ENCODE results near the gene GAK.
A peak's percentile ranks its signal among the peaks of the same experiment; 100 is the strongest.
"Not testable (repeated sequence)": the region's sequence is repeated elsewhere in the genome, so short reads cannot be mapped to it uniquely, and the experiment has no call there.

GAK gene

GRCh38 chr4:952881-953573 lies 20.9 kb upstream of the GAK start:
- no peak for DNase-seq (ENCODE audit: low spot score)

GRCh38 chr4:951594-952468 lies 19.7 kb upstream of the GAK start:
- DNase-seq (ENCODE audit: low spot score): no peak

DNA sequence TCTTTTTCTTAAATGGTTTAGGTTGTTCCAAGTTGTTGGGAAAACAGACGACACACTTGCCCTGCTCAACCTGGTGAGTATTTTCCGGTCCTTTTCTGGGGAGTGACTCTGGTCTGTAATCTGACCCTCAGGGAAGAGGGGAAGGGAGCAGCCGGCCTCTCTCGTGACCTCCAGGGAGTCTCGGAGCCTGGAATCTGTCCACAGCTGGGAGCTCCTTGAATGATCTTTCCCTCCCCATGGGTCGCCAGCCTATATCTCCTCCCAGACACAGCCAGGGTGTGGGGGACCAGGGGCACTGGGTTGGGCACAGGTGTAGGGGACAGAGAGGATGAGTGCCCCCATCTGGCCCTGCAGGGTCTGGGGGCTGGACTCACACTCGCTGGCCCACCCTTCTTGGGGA lies 19.1 kb upstream of the GAK start:
- DNase-seq (ENCODE audit: low spot score): no peak

GRCh38 chr4:950136-951020 lies 18.3 kb upstream of the GAK start:
- no peak for DNase-seq (ENCODE audit: low spot score)

- DNase-seq (ENCODE audit: low spot score): no peak
Measured at GRCh38 chr4:949656-950055, 17.5 kb upstream of the GAK start.

DNA sequence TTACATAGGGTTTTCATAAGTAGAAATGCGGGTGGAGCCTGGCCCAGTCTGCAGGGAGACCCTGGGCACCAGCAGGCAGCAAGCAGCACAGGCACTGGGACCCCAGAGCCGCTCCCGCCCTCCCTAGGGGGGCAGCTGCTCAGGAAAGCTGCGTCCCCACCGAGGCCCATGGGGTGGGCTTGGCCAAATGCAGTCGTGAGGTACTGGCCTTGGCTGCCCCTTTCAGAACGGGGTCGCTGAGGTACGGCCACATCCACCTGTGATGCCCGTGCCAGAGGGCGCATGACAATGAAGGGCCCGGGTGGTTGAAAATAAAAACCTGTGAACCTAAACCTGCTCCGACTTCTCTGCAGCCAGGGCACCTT lies 16.8 kb upstream of the GAK start:
- DNase-seq (ENCODE audit: low spot score): no peak

DNA sequence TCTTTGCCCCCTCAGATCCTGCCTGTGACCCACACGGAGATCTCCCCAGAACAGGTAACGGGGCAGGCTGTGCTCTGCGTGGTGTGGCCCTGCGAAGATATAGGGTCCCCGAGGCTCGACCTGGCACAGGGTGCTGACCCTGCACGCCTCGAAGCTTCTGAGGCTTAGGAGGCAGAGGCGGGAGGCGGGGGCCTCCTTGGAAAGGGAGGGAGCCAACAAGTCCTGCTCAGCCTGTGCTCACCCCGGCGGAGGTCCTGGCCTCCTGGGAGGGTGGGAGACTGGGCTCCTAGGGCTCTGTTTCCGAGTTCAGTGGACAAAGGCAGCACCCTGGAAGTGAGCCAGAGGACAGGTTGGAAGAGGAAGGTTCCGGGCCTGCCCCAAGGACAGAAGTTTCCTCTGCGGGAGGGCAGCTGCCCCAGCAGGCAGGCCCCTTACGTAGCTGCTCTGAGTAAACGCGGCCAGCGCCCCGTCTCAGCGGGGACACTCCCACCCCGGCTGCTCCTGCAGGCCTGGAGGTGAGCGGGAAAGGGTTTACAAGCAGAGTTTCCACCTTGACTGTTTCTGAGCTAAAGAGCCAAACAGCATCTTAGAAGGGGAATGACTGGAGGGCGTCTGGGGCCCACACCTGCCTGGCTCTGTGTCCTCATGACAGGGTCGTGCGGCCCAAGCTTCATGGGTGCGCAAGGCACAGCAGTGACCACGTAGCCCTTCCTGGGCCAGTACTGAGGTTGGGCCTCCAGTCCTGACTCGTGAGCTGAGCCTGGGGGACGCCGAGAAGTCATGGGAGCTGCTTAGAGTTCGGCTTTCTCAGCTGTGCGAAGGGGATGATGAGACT lies 16.2 kb upstream of the GAK start:
- DNase-seq (ENCODE audit: low spot score): no peak

DNA sequence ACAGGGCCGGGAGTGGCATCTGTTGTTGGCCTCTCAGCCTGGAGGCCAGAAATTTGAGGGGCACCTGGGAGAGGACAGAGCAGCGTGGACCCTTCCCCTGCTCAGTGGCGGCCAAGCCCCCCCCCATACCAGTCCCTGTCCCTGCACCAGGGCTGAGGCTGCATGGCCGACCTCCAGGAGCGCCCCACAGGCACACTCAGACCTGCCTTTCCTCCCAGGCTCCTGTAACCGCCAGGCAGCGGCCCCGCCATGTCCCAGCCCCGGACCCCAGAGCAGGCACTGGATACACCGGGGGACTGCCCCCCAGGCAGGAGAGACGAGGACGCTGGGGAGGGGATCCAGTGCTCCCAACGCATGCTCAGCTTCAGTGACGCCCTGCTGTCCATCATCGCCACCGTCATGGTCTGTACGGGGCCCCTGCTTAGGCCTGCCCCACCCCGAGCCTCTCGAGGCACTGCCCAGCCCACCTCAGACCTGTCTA lies 15.4 kb upstream of the GAK start:
- no peak for DNase-seq (ENCODE audit: low spot score)

GRCh38 chr4:946517-947471 lies 14.7 kb upstream of the GAK start:
- no peak for DNase-seq (ENCODE audit: low spot score)

DNA sequence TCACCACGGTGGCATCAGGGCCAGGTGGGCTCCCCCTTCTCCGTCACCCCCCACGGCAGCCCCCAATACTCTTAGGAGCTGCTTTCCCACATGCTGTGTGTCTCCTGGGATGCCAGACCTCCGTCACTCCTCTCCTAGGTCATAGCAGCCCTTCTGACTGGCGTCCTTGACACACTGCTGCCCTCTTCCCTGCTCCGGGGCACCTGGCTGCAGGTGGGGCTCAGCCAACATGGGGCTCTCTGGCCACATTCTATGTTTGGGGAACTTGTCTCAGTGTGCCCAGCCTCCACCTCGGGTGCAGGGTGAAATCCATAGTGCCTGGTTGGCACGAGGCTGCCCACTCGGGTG lies 14.0 kb upstream of the GAK start:
- DNase-seq (ENCODE audit: low spot score): no peak

DNA sequence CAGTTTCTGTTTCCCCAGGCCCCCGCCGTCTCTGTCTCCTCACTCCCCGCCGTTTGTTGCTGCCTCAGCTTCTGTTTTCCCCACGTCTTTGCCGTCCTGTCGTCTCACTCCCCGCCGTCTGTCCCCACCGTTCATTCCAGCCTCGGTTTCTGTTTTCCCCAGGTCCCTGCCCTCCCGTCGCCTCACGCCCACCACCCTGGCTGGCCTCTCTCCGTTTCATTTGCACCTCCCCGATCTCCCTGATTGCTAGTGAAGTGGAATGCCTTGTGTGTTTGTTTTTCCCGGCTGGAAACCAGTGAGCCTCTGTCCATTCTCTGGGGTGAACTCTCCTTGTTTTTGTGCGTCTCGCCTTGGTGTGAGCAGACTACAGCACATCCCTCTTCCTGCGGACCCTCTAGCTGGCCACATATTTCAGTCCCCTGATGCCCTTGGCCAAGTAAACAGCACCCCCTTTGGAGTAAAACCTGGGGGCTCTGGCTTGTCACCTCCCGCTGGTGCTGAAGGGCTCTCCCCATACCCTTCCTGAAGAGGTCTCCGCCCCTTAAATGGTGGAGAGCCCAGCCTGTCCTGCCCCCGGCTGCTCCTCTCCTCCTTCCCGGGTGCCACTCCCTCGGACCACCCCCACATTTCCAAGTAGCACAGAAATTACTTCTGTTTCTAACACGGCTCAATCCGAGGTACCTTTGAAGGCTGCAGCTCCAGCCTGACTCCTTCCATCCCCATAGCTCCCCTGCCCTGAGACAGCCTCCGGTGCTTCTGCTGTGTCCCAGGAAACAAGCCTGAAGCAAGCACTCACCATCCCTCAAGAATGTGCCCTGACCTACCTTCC lies 13.4 kb upstream of the GAK start:
- no peak for DNase-seq (ENCODE audit: low spot score)

GRCh38 chr4:939508-939907 lies 7.4 kb upstream of the GAK start:
- DNase-seq (ENCODE audit: low spot score): not testable (repeated sequence)

DNA sequence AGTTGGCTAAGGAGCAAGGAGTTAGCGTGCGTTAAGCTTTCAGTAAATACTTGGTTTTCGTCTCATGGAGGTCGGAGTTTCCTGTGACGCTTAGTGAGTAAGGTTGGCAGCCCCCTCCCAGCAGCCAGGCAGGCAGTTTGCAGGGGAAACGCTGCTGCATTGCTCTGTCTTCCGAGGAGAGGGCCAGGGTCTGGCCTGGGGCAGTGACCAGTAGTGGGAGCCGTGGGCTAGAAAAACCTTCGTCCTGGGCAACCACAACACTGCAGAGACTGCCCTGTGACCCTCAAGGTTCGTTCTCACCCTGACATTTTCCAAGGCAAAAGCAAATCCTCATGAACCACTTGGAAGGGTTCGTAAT lies 576 bp upstream of the GAK start:
- DNase-seq (ENCODE audit: low spot score): no peak

GRCh38 chr4:931194-931959 lies 739 bp downstream of the GAK start:
- peak; percentile 33 for DNase-seq (ENCODE audit: low spot score)

- no peak for DNase-seq (ENCODE audit: low spot score)
Measured at GRCh38 chr4:930827-931193, 1.3 kb downstream of the GAK start.

- DNase-seq (ENCODE audit: low spot score): peak; percentile 23
Measured at GRCh38 chr4:930028-930551, 2.0 kb downstream of the GAK start.

- no peak for DNase-seq (ENCODE audit: low spot score)
Measured at GRCh38 chr4:929096-929765, 2.9 kb downstream of the GAK start.

GRCh38 chr4:927566-927965 lies 4.5 kb downstream of the GAK start:
- peak; percentile 25 for DNase-seq (ENCODE audit: low spot score)
